Thoracic aorta (tissue), 2 donors: ENCODE data around the gene F7. TPM values are rescaled to one million over a fixed set of nuclear protein-coding genes. Genes with fewer than 3 reads are reported as not detected.

ENCODE experiments used
- ATAC-seq: fragments of 150-250 bp; one replicate; pipeline ENCODE4 v1.8.0; 2017; ENCODE audit warnings: low read depth; ENCODE audit not compliant: insufficient number of reproducible peaks, low FRiP score
- DNase-seq: peaks from one replicate; pipeline ENCODE4 v3.0.0-alpha.2; 2020; ENCODE audit warnings: low spot score
- H3K27ac ChIP-seq, 2 donors: fragments of 200-600 bp; sonication (generic); 1 replicate in 1 of 2; 2 replicates in 1 of 2; pipeline ENCODE4 v1.5.1; 2016; ENCODE audit warnings: mild to moderate bottlenecking in 2 of 2, moderate library complexity in 2 of 2
- H3K27me3 ChIP-seq: fragments of 200-600 bp; sonication (generic); replicated peaks from 2 replicates; pipeline ENCODE4 v1.6.0; 2016; ENCODE audit warnings: mild to moderate bottlenecking; ENCODE audit not compliant: insufficient read depth
- H3K36me3 ChIP-seq: fragments of 200-600 bp; sonication (generic); one replicate; pipeline ENCODE4 v1.5.1; 2016
- H3K4me1 ChIP-seq, 2 donors: fragments of 200-600 bp; sonication (generic); 1 replicate in 1 of 2; 2 replicates in 1 of 2; pipeline versions ENCODE4 v1.5.1 to v1.6.0; 2016; ENCODE audit warnings: low read depth in 2 of 2, mild to moderate bottlenecking in 1 of 2; ENCODE audit not compliant: control insufficient read depth in 1 of 2
- H3K4me3 ChIP-seq: fragments of 200-600 bp; sonication (generic); 2 replicates; pipeline ENCODE4 v1.5.1; 2016; ENCODE audit warnings: mild to moderate bottlenecking
- H3K9me3 ChIP-seq: fragments of 200-600 bp; sonication (generic); 2 replicates; pipeline ENCODE4 v1.5.1; 2016
- total RNA-seq, 2 donors: library from RNA; depleted of rRNA; stranded (reverse); fragments of >200 nt; gene quantifications; one replicate each; pipeline versions ENCODE4 v1.1.0 to v1.2.3, GENCODE V29; 2016
- TF ChIP-seq, protein P1 (sequence below): fragments of 200-600 bp; sonication (generic); IDR thresholded peaks from one replicate; pipeline ENCODE4 v1.5.1; 2019; ENCODE audit warnings: antibody characterized with exemption

F7 gene
- total RNA-seq, 2 donors from 2014 or later, result not detected

DNA sequence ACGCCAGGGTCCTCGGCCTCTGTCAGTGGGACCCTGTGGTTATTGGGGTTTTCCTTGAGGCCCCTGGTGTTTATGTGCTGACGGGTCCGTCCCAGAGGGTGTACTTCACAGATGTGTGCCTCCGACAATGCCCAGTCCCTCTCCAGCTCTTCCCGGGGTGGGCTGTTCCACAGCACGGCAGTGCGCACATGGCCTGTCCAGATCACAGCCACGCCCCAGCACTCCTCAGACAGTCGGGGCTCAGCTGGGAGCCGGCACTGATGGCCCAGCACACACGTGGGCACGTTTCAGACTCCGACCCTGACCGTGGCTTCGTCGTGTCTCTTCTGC is 16.9 kb upstream of the F7 start:
- Histone ChIP-seq H3K27ac (no peak overlapping the region), H3K36me3 (peaks cover 12% of the 10 kb centered on the region), H3K9me3 (no peaks in the 10 kb centered on the region), H3K4me3 (no peak overlapping the region), H3K27me3 (no peaks in the 10 kb centered on the region), H3K4me1 (no peaks in the 10 kb centered on the region)
- DNase-seq, result no peak
- ATAC-seq, result no peak
- TF ChIP-seq, protein P1, sequence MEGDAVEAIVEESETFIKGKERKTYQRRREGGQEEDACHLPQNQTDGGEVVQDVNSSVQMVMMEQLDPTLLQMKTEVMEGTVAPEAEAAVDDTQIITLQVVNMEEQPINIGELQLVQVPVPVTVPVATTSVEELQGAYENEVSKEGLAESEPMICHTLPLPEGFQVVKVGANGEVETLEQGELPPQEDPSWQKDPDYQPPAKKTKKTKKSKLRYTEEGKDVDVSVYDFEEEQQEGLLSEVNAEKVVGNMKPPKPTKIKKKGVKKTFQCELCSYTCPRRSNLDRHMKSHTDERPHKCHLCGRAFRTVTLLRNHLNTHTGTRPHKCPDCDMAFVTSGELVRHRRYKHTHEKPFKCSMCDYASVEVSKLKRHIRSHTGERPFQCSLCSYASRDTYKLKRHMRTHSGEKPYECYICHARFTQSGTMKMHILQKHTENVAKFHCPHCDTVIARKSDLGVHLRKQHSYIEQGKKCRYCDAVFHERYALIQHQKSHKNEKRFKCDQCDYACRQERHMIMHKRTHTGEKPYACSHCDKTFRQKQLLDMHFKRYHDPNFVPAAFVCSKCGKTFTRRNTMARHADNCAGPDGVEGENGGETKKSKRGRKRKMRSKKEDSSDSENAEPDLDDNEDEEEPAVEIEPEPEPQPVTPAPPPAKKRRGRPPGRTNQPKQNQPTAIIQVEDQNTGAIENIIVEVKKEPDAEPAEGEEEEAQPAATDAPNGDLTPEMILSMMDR, result no peak

DNA sequence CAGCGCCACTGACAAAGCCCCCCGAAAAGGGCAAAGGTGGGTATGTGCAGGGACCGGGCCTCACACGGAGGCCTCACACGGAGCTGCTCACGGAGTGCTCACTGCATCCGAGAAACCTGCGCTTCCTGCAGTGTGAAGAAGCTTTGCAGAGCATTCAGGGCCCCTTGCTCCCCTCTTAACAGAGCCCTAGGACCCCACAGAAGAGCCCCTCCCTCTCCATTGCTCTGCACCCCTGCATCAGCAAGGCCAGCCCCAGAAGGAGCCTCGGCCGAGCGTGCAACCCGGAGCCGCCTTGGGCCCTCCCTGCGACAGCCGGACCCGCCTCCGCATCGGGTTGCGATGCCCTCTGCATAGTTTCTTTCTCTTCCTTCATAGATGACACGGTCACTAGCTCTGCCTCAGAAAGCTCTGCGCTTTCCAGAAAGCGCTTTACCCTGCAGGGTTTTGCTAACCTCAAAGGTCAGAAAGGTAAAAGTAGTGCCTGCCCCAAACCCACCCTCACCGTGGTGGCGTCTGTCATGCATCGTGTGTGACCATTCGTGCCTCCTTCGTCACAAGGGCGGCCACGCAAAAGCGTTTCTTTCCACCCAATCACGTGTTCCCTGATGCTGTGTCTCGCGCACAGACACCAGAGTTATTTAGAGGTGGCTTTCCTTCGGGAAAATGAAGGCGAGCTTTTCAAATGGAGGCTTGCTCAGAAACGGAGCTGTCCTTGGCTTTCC is 15.7 kb upstream of the F7 start:
- no peak overlapping the region for H3K27ac ChIP-seq
- TF ChIP-seq, protein P1, result no peak
- H3K27me3 ChIP-seq, result no peaks in the 10 kb centered on the region
- H3K36me3 ChIP-seq, result peaks cover 12% of the 10 kb centered on the region
- H3K4me3 ChIP-seq, result no peak overlapping the region
- H3K4me1 ChIP-seq, result no peaks in the 10 kb centered on the region
- H3K9me3 ChIP-seq, result no peaks in the 10 kb centered on the region
- ATAC-seq (no peak), DNase-seq (no peak)

DNA sequence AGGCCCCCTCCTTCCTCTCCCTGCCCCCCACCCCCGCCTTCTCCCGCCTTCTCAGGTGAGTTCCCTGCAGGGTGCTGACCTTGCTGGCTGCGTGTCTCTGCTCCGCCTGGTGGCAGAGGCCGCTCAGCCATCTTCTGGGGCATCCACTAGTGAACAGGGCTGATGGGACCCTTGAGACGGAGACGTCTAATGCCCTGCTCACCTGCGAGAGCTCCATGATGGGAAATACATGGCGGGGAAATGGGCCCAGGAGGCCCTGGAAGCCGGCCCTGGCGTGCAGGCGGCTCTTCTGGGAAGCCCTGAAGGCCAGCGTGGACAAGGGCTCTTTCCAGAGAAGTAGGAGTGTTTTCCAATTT is 15.2 kb upstream of the F7 start:
- ATAC-seq (no peak), DNase-seq (no peak)
- Histone ChIP-seq H3K27ac (no peak overlapping the region), H3K27me3 (no peaks in the 10 kb centered on the region), H3K36me3 (peaks cover 12% of the 10 kb centered on the region), H3K4me1 (no peaks in the 10 kb centered on the region), H3K9me3 (no peaks in the 10 kb centered on the region), H3K4me3 (no peak overlapping the region)
- TF ChIP-seq, protein P1, result no peak

DNA sequence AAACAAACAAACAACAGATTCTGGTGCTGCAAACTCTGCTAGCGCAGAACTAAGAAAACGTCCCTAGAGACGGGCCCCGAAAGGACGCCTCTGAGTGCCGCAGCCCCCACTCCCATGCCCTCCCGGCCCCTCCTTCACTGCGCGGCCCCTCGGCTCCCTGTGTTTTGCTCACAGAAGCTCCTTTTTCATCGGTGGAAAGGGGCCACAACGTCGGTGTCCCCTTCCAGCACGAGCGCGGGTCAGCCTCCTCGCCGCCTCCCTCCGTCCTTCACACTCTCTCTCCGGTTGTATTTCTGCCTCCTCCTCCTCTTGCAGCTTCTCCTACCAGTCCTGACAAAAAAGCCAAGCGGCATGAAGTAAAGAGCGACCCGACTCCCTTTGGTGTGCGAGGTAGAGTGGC is 14.8 kb upstream of the F7 start:
- TF ChIP-seq, protein P1, result no peak
- Histone ChIP-seq H3K4me1 (no peaks in the 10 kb centered on the region), H3K4me3 (no peak overlapping the region), H3K9me3 (no peaks in the 10 kb centered on the region), H3K27ac (no peak overlapping the region), H3K27me3 (no peaks in the 10 kb centered on the region), H3K36me3 (peaks cover 12% of the 10 kb centered on the region)
- ATAC-seq (no peak), DNase-seq (no peak)

DNA sequence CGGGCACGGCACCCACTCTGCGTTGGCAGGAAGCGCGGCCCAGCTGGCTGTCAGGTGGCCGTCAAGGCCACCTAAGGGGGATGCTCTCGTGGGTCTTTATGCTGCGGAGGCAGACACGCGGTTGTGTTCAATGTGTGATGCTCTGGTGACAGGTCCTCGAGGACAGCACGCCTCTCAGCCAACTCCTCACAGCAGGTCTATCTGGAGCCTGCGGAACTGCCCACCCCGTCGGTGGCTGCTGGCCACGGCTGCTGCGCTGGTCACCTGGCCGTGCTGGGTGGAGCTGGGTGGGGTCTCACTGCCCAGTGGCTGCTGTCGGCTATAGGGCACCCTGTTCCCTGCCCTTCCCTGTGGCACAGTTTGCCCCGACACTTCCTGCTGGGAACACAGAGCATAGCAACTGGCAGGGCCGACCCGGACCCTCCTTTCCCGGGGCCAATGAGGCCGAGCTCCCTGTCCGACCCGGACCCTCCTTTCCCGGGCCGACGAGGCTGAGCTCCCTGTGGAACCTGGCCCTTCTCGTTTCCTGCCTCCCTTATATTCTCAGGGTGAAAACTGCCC is 14.3 kb upstream of the F7 start:
- Histone ChIP-seq H3K27ac (no peak overlapping the region), H3K9me3 (no peaks in the 10 kb centered on the region), H3K27me3 (no peaks in the 10 kb centered on the region), H3K4me1 (no peaks in the 10 kb centered on the region), H3K36me3 (peaks cover 12% of the 10 kb centered on the region), H3K4me3 (no peak overlapping the region)
- ATAC-seq, result no peak
- no peak for DNase-seq
- TF ChIP-seq, protein P1, result no peak
